SK-N-SH (cell line): ENCODE data around the gene TSHZ3.

ENCODE experiments used
- FOSL2 ChIP-seq: IDR thresholded peaks from 2 replicates; pipeline ENCODE4 v1.4.0; 2012; ENCODE audit warnings: low read depth, mild to moderate bottlenecking, moderate library complexity, borderline replicate concordance
- FOXM1 ChIP-seq: IDR thresholded peaks from 2 replicates; pipeline ENCODE4 v1.4.0; 2012; ENCODE audit warnings: low read depth, mild to moderate bottlenecking
- POLR2AphosphoS5 ChIP-seq: IDR thresholded peaks from 2 replicates; pipeline ENCODE4 v1.6.1; 2012; ENCODE audit warnings: low read depth, low read length
- USF2 ChIP-seq: fragments of 150-350 bp; IDR thresholded peaks from 2 replicates; pipeline ENCODE4 v1.6.1; 2017; ENCODE audit warnings: antibody characterized with exemption, low read length, low read depth, borderline replicate concordance
- TF ChIP-seq, protein P1 (sequence below): IDR thresholded peaks from 2 replicates; pipeline ENCODE4 v1.4.0; 2012; ENCODE audit warnings: low read depth

GRCh38 chr19:31266731-31267130 is 82.5 kb downstream of the TSHZ3 start:
- TF ChIP-seq, protein P1, sequence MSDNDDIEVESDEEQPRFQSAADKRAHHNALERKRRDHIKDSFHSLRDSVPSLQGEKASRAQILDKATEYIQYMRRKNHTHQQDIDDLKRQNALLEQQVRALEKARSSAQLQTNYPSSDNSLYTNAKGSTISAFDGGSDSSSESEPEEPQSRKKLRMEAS, result no peak
- TF ChIP-seq FOSL2 (no peak), FOXM1 (no peak), POLR2AphosphoS5 (no peak), USF2 (no peak)
